Measurements from ENCODE around the gene NCAM1.

The NCAM1 gene

GRCh38 chr11:113197446-113197845, 236.2 kb downstream of the NCAM1 start:
- Histone ChIP-seq H3K79me2 (ENCODE audit: low read length) (no peaks in the 10 kb centered on the region), H3K27ac (ENCODE audit: low read length) (no peak overlapping the region), H3K4me1 (ENCODE audit: low read length) (no peaks in the 10 kb centered on the region), H3K9ac (ENCODE audit: low read length) (no peak overlapping the region), H2AFZ (ENCODE audit: low read depth, low read length) (no peak overlapping the region), H3K4me2 (ENCODE audit: low read length) (no peak overlapping the region), H4K20me1 (ENCODE audit: insufficient read depth, low read length) (no peaks in the 10 kb centered on the region), H3K4me3 (ENCODE audit: low read length) (no peak overlapping the region), H3K9me3 (ENCODE audit: insufficient read depth, low read length) (no peaks in the 10 kb centered on the region), H3K36me3 (replicated peaks; ENCODE audit: low read depth, low read length) (no peaks in the 10 kb centered on the region), H3K27me3 (ENCODE audit: low read depth, low read length) (peaks cover 16% of the 10 kb centered on the region)
- TF ChIP-seq CTCF (IDR thresholded peaks at IDR 0.05; ENCODE audit: low read depth, low read length), result no peak
- no peak for TF ChIP-seq EZH2phosphoT487 (IDR thresholded peaks at IDR 0.05; ENCODE audit: low read depth)

DNA sequence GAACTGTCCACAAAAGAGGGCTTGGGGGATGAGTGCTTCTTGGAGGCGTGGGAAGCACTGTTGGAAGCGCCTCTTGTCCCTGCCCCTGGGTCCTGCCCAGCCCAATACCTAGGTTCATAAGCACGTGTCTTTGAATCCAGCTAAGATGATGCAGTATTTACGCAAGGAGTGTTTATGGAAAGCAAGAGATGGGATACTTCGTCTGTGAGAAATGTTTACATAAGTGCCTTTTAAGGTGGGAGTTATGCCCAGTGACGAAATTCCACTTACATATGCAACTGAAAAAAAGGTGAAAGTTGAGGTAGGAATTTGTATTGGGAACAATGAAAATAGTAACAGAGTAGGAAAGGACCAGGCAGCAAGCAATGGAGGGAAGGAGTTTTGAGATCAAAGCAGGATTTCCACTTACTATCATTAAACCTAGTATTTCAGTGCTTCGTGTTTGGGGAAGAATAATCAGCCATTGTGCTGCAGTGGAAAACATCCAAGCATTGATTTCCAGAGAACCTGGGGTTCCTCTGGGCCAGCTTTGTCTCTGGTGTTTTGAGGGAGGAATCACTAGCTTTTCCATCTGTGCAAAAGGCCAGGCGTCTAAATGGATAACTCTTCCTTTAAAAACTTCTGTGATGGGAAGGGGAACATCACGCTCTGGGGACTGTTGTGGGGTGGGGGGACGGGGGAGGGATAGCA, 237.9 kb downstream of the NCAM1 start:
- no peak for TF ChIP-seq EZH2phosphoT487 (IDR thresholded peaks at IDR 0.05; ENCODE audit: low read depth)
- no peak for TF ChIP-seq CTCF (IDR thresholded peaks at IDR 0.05; ENCODE audit: low read depth, low read length)
- Histone ChIP-seq H3K27me3 (ENCODE audit: low read depth, low read length) (peaks cover 11% of the 10 kb centered on the region), H3K4me1 (ENCODE audit: low read length) (no peaks in the 10 kb centered on the region), H3K9ac (ENCODE audit: low read length) (no peak overlapping the region), H3K27ac (ENCODE audit: low read length) (no peak overlapping the region), H2AFZ (ENCODE audit: low read depth, low read length) (no peak overlapping the region), H3K9me3 (ENCODE audit: insufficient read depth, low read length) (no peaks in the 10 kb centered on the region), H3K4me2 (ENCODE audit: low read length) (no peak overlapping the region), H3K4me3 (ENCODE audit: low read length) (no peak overlapping the region), H3K36me3 (replicated peaks; ENCODE audit: low read depth, low read length) (no peaks in the 10 kb centered on the region), H3K79me2 (ENCODE audit: low read length) (no peaks in the 10 kb centered on the region), H4K20me1 (ENCODE audit: insufficient read depth, low read length) (no peaks in the 10 kb centered on the region)

DNA sequence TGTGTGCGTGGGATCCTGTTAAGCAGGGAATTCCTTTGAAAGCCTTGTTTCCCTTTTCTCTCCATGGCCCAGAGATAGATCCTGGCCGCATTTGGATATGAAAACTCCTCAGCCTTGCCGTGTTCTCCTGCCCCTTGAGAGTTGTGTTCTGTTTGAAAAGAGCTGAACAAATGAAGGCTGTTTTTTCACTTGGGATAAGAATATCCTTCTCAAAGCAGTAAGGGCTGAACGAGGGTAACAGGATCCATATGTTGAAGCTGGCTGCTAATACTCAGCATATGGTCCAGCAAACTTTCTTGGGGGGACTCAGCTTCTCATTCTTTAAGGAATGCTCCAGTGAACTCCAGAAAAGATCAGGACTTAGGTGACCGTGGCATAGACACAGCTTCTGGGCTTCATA, 238.6 kb downstream of the NCAM1 start:
- no peaks in the 10 kb centered on the region for H3K79me2 ChIP-seq (ENCODE audit: low read length)
- no peaks in the 10 kb centered on the region for H3K36me3 ChIP-seq (replicated peaks; ENCODE audit: low read depth, low read length)
- H3K27ac ChIP-seq (ENCODE audit: low read length), result no peak overlapping the region
- no peak for TF ChIP-seq EZH2phosphoT487 (IDR thresholded peaks at IDR 0.05; ENCODE audit: low read depth)
- TF ChIP-seq CTCF (IDR thresholded peaks at IDR 0.05; ENCODE audit: low read depth, low read length), result no peak
- peaks cover 11% of the 10 kb centered on the region for H3K27me3 ChIP-seq (ENCODE audit: low read depth, low read length)
- H4K20me1 ChIP-seq (ENCODE audit: insufficient read depth, low read length), result no peaks in the 10 kb centered on the region
- H3K9me3 ChIP-seq (ENCODE audit: insufficient read depth, low read length), result no peaks in the 10 kb centered on the region
- H3K4me1 ChIP-seq (ENCODE audit: low read length), result no peaks in the 10 kb centered on the region
- H3K4me3 ChIP-seq (ENCODE audit: low read length), result no peak overlapping the region
- no peak overlapping the region for H3K9ac ChIP-seq (ENCODE audit: low read length)
- H3K4me2 ChIP-seq (ENCODE audit: low read length), result no peak overlapping the region
- H2AFZ ChIP-seq (ENCODE audit: low read depth, low read length), result no peak overlapping the region

GRCh38 chr11:113201054-113201818, 240.0 kb downstream of the NCAM1 start:
- H4K20me1 ChIP-seq (ENCODE audit: insufficient read depth, low read length), result no peaks in the 10 kb centered on the region
- H3K4me1 ChIP-seq (ENCODE audit: low read length), result no peaks in the 10 kb centered on the region
- no peaks in the 10 kb centered on the region for H3K36me3 ChIP-seq (replicated peaks; ENCODE audit: low read depth, low read length)
- H3K79me2 ChIP-seq (ENCODE audit: low read length), result no peaks in the 10 kb centered on the region
- no peak overlapping the region for H3K27ac ChIP-seq (ENCODE audit: low read length)
- H3K9me3 ChIP-seq (ENCODE audit: insufficient read depth, low read length), result no peaks in the 10 kb centered on the region
- peaks cover 17% of the 10 kb centered on the region for H3K27me3 ChIP-seq (ENCODE audit: low read depth, low read length)
- no peak overlapping the region for H3K9ac ChIP-seq (ENCODE audit: low read length)
- TF ChIP-seq EZH2phosphoT487 (IDR thresholded peaks at IDR 0.05; ENCODE audit: low read depth), result no peak
- TF ChIP-seq CTCF (IDR thresholded peaks at IDR 0.05; ENCODE audit: low read depth, low read length), result no peak
- no peak overlapping the region for H2AFZ ChIP-seq (ENCODE audit: low read depth, low read length)
- no peak overlapping the region for H3K4me3 ChIP-seq (ENCODE audit: low read length)
- H3K4me2 ChIP-seq (ENCODE audit: low read length), result no peak overlapping the region
